K562 (cell line): ENCODE results near the gene ATF1. TPM values are rescaled to one million over a fixed set of nuclear protein-coding genes. Genes with fewer than 3 reads are reported as not detected.

Experiments used
- ESRRA ChIP-seq: fragments of 450-650 bp; IDR thresholded peaks from 2 replicates; pipeline ENCODE4 v1.6.1; 2014; ENCODE audit warnings: low read depth, mild to moderate bottlenecking, moderate library complexity, borderline replicate concordance
- HLTF ChIP-seq: fragments of 450-650 bp; IDR thresholded peaks from 2 replicates; pipeline ENCODE4 v1.6.1; 2016
- MEF2A ChIP-seq: IDR thresholded peaks from 2 replicates; pipeline ENCODE4 v1.6.1; 2011; ENCODE audit warnings: low read depth, mild to moderate bottlenecking, low read length, moderate library complexity; ENCODE audit not compliant: control insufficient read depth
- MTA2 ChIP-seq: fragments of 450-650 bp; IDR thresholded peaks from 2 replicates; pipeline ENCODE4 v1.6.1; 2016; ENCODE audit warnings: low read depth
- NR2C1 ChIP-seq, 2 experiments: fragments of 450-650 bp; IDR thresholded peaks; 2 replicates each; pipeline ENCODE4 v1.6.1; 2017; ENCODE audit warnings: mild to moderate bottlenecking in 2 of 2, antibody characterized with exemption in 1 of 2, inconsistent platforms in 1 of 2, missing compliant biosample characterization in 1 of 2, missing genetic modification characterization in 1 of 2
- NR2F6 ChIP-seq: fragments of 450-650 bp; formaldehyde crosslinking; IDR thresholded peaks from 2 replicates; pipeline ENCODE4 v1.4.0; 2020; ENCODE audit warnings: mild to moderate bottlenecking
- SRF ChIP-seq, 2 experiments: fragments of 250-450, 450-650 bp in 1 of 2; sonication (Bioruptor Pico) in 1 of 2; sonication (generic) in 1 of 2; formaldehyde crosslinking; IDR thresholded peaks; 2 replicates each; pipeline versions ENCODE4 v1.5.0 to v1.5.1; 2020 to 2022; ENCODE audit warnings: mild to moderate bottlenecking in 1 of 2, missing genetic modification reagents in 1 of 2
- SRSF3 ChIP-seq: fragments of 200-400 bp; formaldehyde crosslinking; IDR thresholded peaks from 2 replicates; pipeline ENCODE4 v1.6.1; 2016; ENCODE audit warnings: mild to moderate bottlenecking, low read length, moderate library complexity; ENCODE audit not compliant: insufficient read depth
- TCF7 ChIP-seq: sonication (generic); IDR thresholded peaks from 2 replicates; pipeline ENCODE4 v1.6.1; 2016; ENCODE audit warnings: antibody characterized with exemption, borderline replicate concordance
- ZNF124 ChIP-seq: sonication (generic); formaldehyde crosslinking; IDR thresholded peaks from 2 replicates; pipeline ENCODE4 v1.8.1; 2022; ENCODE audit warnings: missing genetic modification reagents
- ZNF133 ChIP-seq: fragments of 250-450 bp; sonication (Bioruptor Pico); IDR thresholded peaks from 2 replicates; pipeline ENCODE4 v1.4.0; 2020; ENCODE audit warnings: mild to moderate bottlenecking
- ZNF354B ChIP-seq: fragments of 250-450 bp; sonication (Bioruptor Pico); IDR thresholded peaks from 2 replicates; pipeline ENCODE4 v1.4.0; 2020
- polyA plus RNA-seq, 8 experiments: library from polyadenylated mRNA; depleted of rRNA in 4 of 8; stranded (reverse) in 5 of 8; unstranded in 3 of 8; fragments of >200 nt; fragmentation: Nextera tagmentation in 2 of 8; fragmentation: Illumina TruSeq in 1 of 8; extraction: Ambion mirVana in 2 of 8; extraction: Trizol in 1 of 8; gene quantifications; 2 replicates each; pipeline versions ENCODE4 v1.2.1 to v1.2.3, GENCODE V29; 2011 to 2014; ENCODE audit warnings: inconsistent platforms in 1 of 8, missing spikeins in 1 of 8
- total RNA-seq, 7 experiments: library from RNA; depleted of rRNA in 6 of 7; stranded (reverse); fragments of >200 nt in 6 of 7; fragmentation: Illumina TruSeq in 2 of 7; extraction: Trizol in 2 of 7; gene quantifications; 2 replicates each; pipeline versions ENCODE4 v1.2.1 to v1.2.3, GENCODE V29; 2011 to 2021; ENCODE audit warnings: low replicate concordance in 1 of 7
- TF ChIP-seq, protein P1 (sequence below), 2 experiments: fragments of 450-650 bp; IDR thresholded peaks; 2 replicates each; pipeline ENCODE4 v1.6.1; 2018; ENCODE audit warnings: mild to moderate bottlenecking in 2 of 2, low read depth in 1 of 2; ENCODE audit not compliant: partially characterized antibody in 2 of 2
- TF ChIP-seq, protein P2 (sequence below): sonication (generic); formaldehyde crosslinking; IDR thresholded peaks from 2 replicates; pipeline ENCODE4 v1.9.0; 2022; ENCODE audit warnings: mild to moderate bottlenecking, missing genetic modification reagents
- TF ChIP-seq, protein P3 (sequence below): sonication (generic); formaldehyde crosslinking; IDR thresholded peaks from 2 replicates; pipeline ENCODE4 v1.8.0; 2022; ENCODE audit warnings: missing genetic modification reagents, mild to moderate bottlenecking, moderate library complexity, borderline replicate concordance
- TF ChIP-seq, protein P4 (sequence below), 2 experiments: fragments of 450-650 bp in 1 of 2; sonication (generic) in 1 of 2; formaldehyde crosslinking in 1 of 2; IDR thresholded peaks in 1 of 2; conservative IDR thresholded peaks in 1 of 2; 2 replicates each; pipeline versions ENCODE4 v1.6.1 to v1.8.1; 2016 to 2023; ENCODE audit warnings: mild to moderate bottlenecking in 2 of 2, moderate library complexity in 2 of 2, inconsistent platforms in 1 of 2, missing genetic modification reagents in 1 of 2

ATF1 gene
- total and polyA plus RNA-seq, 9 of the 15 experiments (the other 6 are each of a cell fraction or from before 2014, with no cell fraction given) = 19.8 to 83.5 (median 51.4) TPM

DNA sequence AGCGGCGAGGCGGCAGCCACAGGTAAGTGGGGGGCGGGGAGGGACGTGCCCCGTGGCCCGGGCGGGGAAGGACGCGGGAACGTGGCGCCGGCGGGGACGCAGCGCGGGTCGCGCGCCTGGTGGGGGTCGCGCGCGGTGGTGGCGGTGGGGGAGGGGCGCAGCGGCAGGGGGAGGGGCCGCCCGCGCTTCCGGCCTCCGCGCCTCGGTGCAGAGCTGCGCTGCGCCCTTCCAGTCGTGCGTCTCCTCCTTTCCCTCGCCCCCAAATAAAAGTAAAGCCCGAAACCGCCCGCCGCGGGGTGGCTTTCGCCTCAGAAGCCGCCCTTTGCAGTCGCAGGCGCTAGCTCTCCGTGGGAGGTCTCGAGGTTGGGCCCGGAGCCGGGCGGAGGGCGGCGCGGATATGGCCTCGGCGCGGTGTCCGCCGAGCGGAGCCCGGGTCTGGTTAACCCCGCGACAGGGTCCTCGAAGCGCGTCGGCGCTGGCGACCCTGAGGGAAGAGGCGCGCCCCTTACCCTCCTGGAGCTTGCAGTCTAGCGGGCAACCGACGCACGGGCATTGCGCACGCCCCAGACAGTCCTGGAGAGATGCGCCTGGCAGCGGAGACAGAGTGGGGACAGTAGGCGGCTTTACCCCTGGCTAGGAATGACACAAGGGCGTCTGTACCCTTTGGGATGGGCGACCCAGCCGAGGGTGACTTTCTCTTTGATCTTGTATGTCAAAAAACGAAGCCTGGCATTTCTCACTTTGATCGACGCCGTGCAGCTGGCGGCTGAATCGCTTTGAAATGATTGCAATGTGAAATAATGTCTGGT is 589 bp downstream of the ATF1 start (continued):
- TF ChIP-seq, protein P1, sequence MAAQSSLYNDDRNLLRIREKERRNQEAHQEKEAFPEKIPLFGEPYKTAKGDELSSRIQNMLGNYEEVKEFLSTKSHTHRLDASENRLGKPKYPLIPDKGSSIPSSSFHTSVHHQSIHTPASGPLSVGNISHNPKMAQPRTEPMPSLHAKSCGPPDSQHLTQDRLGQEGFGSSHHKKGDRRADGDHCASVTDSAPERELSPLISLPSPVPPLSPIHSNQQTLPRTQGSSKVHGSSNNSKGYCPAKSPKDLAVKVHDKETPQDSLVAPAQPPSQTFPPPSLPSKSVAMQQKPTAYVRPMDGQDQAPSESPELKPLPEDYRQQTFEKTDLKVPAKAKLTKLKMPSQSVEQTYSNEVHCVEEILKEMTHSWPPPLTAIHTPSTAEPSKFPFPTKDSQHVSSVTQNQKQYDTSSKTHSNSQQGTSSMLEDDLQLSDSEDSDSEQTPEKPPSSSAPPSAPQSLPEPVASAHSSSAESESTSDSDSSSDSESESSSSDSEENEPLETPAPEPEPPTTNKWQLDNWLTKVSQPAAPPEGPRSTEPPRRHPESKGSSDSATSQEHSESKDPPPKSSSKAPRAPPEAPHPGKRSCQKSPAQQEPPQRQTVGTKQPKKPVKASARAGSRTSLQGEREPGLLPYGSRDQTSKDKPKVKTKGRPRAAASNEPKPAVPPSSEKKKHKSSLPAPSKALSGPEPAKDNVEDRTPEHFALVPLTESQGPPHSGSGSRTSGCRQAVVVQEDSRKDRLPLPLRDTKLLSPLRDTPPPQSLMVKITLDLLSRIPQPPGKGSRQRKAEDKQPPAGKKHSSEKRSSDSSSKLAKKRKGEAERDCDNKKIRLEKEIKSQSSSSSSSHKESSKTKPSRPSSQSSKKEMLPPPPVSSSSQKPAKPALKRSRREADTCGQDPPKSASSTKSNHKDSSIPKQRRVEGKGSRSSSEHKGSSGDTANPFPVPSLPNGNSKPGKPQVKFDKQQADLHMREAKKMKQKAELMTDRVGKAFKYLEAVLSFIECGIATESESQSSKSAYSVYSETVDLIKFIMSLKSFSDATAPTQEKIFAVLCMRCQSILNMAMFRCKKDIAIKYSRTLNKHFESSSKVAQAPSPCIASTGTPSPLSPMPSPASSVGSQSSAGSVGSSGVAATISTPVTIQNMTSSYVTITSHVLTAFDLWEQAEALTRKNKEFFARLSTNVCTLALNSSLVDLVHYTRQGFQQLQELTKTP (IDR thresholded peaks at IDR 0.05; ENCODE audit: low read depth in 1 of 2, partially characterized antibody in 2 of 2) = no peak
- TF ChIP-seq SRSF3 (no peak), ZNF124 (CRISPR knock-in tag) (no peak), ZNF354B (CRISPR knock-in tag) (no peak), HLTF (no peak), ESRRA (0 out of 2 replicates have a peak, but pooled peaks have one; percentile 12), MEF2A (no peak), NR2C1 (IDR thresholded peaks at IDR 0.05) (no peak), NR2C1 (tag; IDR thresholded peaks at IDR 0.05) (no peak), ZNF133 (CRISPR knock-in tag) (no peak), NR2F6 (CRISPR knock-in tag) (no peak), TCF7 (no peak), SRF (CRISPR knock-in tag; IDR thresholded peaks at IDR 0.05) (no peak; a peak in 1 of 4 replicates), MTA2 (no peak)
- TF ChIP-seq, protein P2, sequence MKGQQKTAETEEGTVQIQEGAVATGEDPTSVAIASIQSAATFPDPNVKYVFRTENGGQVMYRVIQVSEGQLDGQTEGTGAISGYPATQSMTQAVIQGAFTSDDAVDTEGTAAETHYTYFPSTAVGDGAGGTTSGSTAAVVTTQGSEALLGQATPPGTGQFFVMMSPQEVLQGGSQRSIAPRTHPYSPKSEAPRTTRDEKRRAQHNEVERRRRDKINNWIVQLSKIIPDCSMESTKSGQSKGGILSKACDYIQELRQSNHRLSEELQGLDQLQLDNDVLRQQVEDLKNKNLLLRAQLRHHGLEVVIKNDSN = no peak
- TF ChIP-seq, protein P3, sequence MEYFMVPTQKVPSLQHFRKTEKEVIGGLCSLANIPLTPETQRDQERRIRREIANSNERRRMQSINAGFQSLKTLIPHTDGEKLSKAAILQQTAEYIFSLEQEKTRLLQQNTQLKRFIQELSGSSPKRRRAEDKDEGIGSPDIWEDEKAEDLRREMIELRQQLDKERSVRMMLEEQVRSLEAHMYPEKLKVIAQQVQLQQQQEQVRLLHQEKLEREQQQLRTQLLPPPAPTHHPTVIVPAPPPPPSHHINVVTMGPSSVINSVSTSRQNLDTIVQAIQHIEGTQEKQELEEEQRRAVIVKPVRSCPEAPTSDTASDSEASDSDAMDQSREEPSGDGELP = peak; percentile 51; the same call in 1 of the 2 replicates
- TF ChIP-seq, protein P4, sequence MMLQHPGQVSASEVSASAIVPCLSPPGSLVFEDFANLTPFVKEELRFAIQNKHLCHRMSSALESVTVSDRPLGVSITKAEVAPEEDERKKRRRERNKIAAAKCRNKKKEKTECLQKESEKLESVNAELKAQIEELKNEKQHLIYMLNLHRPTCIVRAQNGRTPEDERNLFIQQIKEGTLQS (IDR thresholded peaks at IDR 0.05) = no peak
- TF ChIP-seq, protein P4 (CRISPR knock-in tag; conservative IDR thresholded peaks at IDR 0.05) = no peak
